GM19099 (cell line): ENCODE measurements around the gene SAMD11.

ENCODE experiments used
- POLR2A ChIP-seq: IDR thresholded peaks from 3 replicates; pipeline ENCODE4 v1.6.1; 2011; ENCODE audit warnings: low read depth; ENCODE audit not compliant: insufficient read length; ENCODE audit errors: extremely low read depth

The SAMD11 gene

GRCh38 chr1:915295-916172, 8.2 kb upstream of the SAMD11 start:
- no peak for TF ChIP-seq POLR2A

GRCh38 chr1:916173-917075, 7.3 kb upstream of the SAMD11 start:
- TF ChIP-seq POLR2A = no peak

GRCh38 chr1:917076-917459, 6.7 kb upstream of the SAMD11 start:
- no peak for TF ChIP-seq POLR2A

- TF ChIP-seq POLR2A = no peak
Observed at GRCh38 chr1:917466-918091, 6.1 kb upstream of the SAMD11 start.

GRCh38 chr1:918353-918752, 5.4 kb upstream of the SAMD11 start:
- TF ChIP-seq POLR2A = no peak

GRCh38 chr1:918843-919242, 4.9 kb upstream of the SAMD11 start:
- no peak for TF ChIP-seq POLR2A

- TF ChIP-seq POLR2A = no peak
Observed at GRCh38 chr1:919271-919872, 4.4 kb upstream of the SAMD11 start.

GRCh38 chr1:920010-920409, 3.7 kb upstream of the SAMD11 start:
- no peak for TF ChIP-seq POLR2A

GRCh38 chr1:920521-920920, 3.2 kb upstream of the SAMD11 start:
- TF ChIP-seq POLR2A = no peak

GRCh38 chr1:921011-921837, 2.5 kb upstream of the SAMD11 start:
- no peak for TF ChIP-seq POLR2A

GRCh38 chr1:923991-924655, 400 bp downstream of the SAMD11 start:
- no peak for TF ChIP-seq POLR2A

- no peak for TF ChIP-seq POLR2A
Observed at GRCh38 chr1:924656-925560, 1.2 kb downstream of the SAMD11 start.
